Stimulated activated CD4-positive, alpha-beta T cell treated with anti-CD3 and anti-CD28 coated beads, Interleukin-15, amount 100 ng/mL, for 1 hour (primary cell): ENCODE data around the gene RBM19.

Source experiments
- DNase-seq, 2 donors: peaks; one replicate each; pipeline ENCODE4 v3.0.0-alpha.2; 2020; ENCODE audit warnings: low read depth in 1 of 2, low spot score in 1 of 2

Gene RBM19

DNA sequence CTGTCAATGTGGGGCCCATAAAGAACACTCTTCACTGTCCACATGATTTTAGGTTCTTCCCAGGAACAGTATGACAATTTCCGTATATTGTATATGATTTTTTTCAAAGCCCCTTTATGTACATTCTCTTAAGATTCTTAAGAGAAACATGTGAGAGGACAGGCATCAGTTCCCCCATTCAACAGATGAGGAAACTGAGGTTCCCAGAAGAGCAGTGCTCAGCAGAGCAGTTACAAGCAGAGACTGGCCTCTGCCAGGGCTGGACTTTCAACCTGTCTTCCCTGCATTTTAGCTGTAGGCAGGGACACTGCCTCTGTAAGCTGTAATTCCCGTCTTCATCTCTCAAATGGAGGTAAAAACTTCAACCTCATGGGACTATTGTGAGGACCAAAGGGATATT lies 77.7 kb downstream of the RBM19 start:
- no peak for DNase-seq

DNA sequence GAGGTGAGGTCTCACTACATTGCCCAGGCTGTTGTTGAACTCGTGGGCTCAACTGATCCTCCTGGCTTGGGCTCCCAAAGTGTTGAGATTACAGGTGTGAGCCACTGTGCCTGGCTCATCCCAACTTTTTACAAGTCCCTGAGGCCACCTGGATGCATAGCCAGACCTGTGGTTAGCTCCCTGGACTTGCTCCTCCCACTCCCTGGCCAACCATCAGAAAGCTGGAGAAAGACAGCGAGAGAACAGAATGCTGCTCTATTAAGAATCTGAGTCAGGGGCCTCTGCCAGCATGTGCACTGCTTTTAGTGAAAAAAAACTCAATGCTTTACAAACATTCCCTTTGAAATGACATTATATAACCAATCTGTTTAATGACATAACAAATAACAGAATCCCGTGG lies 78.2 kb downstream of the RBM19 start:
- no peak for DNase-seq

DNA sequence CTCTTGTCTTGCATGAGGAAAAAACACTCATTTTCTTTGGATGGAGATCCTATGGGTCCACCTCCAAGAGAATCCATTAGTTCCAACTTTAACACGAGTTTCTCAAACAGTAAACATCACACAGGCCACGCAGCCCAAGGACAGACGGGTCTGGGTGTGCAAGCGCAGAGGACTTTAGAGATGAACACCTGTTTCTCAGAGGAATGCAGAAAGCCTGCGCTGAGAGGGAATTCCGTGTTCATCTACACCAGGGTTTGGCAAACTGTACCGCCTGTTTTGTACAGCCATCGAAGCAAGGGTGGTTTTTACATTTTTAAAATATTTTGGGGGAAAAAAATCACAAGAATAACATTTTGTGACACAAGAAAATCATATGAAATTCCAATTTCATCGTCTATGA lies 79.4 kb downstream of the RBM19 start:
- DNase-seq, result no peak

DNA sequence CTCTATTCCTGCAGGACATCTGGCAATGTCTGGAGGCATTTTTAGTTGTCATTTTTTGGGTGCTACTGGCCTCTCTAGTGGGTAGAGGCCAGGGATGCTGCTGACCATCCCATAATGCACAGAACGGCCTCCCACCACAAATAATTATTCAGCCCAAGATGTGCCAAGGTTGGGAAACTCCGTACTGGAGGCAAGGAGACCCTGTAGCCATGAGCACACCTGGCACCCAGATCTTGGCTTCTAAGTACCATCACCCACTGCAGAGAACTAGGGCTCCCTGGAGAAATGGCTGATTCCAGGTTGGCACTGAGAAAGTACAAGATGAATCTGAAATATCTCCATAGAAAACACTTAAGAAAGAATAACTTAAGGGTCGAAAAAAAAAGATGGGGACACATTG lies 81.7 kb downstream of the RBM19 start:
- DNase-seq, result no peak

DNA sequence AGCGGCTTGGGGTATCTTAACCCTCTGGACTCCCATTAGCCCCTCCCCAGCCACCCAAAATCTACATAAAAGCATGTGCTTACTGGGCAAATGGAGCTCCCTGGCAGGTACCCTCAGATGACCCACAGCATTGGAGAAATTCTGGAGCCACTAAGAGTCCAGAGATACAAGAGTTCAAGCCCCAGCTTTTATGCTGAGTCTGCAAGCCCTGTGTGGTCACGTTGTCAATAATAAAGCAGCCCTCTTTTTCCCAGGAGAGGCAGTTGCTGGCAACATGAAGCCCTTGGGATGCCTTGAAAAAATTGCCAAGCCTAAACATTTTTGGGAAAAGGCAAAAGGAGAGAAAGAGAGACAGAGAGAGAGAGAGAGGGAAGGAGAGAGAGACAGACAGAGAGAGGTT lies 83.4 kb downstream of the RBM19 start:
- DNase-seq, result no peak

- no peak for DNase-seq
Observed at GRCh38 chr12:113880988-113881962, 84.8 kb downstream of the RBM19 start.

GRCh38 chr12:113880326-113880725 lies 85.8 kb downstream of the RBM19 start:
- DNase-seq, result no peak

GRCh38 chr12:113879658-113880057 lies 86.5 kb downstream of the RBM19 start:
- no peak for DNase-seq

GRCh38 chr12:113877607-113878006 lies 88.5 kb downstream of the RBM19 start:
- no peak for DNase-seq

DNA sequence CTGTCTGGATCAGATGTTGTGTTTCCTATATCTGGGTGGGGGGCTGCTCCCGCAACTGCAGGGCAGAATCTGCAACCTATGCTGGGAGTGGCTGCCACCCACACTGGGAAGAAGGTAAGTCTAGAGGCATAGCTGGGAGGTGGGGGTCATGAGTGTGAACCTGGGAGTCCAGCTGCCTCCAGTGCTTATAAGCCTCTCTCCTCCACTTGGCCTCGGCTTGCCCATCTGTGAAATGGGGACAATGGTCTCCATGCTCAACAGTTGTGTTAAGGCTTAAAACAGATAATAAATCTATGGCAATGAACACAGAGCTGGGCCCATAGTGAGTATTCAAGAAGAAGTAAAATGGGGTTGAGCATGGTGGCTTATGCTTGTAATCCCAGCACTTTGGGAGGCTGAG lies 90.0 kb downstream of the RBM19 start:
- DNase-seq, result no peak

DNA sequence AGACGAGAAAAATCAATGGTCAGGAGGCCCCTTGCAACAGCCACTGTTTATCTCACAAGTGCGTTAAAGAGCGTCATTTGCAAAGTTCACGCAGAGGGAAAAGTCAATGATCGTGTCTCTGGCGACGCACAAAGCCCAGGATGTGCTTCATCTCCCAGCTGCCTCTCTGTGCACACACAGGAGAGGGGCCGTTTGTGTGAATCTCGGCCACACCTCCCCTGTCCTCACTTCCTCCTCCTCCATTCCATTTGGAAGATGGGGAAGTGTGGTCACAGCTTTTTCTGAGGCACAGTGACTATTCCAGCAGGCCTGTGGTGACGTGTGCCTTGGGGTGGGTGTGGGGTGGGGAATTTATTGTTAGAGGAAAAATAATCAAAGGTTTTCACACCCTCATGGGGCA lies 90.4 kb downstream of the RBM19 start:
- DNase-seq, result no peak

DNA sequence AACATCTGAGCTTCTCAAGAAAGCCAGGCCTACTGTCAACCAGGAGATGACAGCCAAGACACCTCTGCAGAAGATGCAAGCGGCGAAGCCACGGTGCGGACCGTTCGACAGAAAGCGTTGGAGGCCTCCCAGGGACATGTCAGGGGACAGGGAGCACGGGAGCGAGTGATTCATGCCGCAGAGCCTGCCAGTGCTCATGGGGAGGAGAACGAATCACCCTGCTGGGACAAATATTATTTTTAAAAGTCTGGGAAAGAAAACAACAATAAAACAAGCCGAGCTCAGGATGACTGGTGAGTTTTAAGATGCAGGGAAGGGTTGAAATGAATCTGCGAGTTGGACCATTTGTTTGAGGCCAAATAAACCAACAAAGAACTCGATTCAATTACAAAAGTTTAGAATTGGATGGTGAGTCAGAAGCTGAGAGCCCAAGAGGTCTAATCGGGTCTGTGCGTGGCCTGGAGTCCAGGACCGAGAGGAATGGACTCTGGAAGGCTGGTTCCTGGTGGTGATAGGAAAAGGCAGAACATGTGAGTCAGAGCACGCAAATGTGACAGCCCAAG lies 91.0 kb downstream of the RBM19 start:
- DNase-seq, result no peak

GRCh38 chr12:113874326-113874725 lies 91.8 kb downstream of the RBM19 start:
- DNase-seq, result no peak

GRCh38 chr12:113873740-113874139 lies 92.4 kb downstream of the RBM19 start:
- no peak for DNase-seq

- no peak for DNase-seq
Observed at GRCh38 chr12:113870890-113871289, 95.2 kb downstream of the RBM19 start.

GRCh38 chr12:113870035-113870434 lies 96.1 kb downstream of the RBM19 start:
- DNase-seq, result no peak

DNA sequence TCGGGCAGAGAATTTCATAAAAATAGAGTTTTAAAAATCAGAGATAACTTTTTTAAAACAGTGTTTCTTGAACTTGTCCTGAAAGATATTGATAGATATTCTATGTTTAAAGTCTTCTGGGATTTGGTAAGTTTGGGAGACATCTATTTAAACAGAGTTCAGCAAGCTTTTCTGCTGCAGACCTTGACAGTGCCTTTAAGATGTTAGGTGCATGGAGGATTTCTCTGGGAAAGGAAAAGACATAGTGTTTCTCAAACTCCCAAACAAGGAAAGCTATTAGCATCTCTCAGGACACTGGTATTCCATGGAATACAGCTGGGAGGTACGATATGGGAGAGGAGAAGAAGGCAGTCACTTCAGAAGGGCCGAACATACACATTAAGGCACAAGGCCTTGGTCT lies 97.8 kb downstream of the RBM19 start:
- no peak for DNase-seq

DNA sequence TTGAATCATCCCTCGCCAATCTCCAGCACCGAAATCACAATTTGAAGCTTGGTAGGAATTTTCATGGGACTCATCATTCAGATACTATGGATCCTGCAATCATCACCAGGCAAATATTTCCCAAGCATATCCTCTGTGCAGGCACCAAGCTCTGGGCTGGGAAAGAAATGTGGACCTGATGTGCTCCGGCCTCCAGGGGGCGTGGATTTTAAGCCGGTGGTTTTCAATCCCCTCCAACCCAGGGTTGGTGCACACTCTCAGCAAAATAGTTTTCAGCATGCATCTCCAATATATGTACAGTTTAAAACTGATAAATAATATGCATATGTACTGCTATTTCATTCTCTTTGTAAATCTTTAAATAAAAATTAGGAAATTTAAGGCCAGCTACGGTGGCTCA lies 98.9 kb downstream of the RBM19 start:
- no peak for DNase-seq

GRCh38 chr12:113866496-113866895 lies 99.6 kb downstream of the RBM19 start:
- no peak for DNase-seq

- DNase-seq, result no peak
Observed at GRCh38 chr12:113863455-113863845, 102.7 kb downstream of the RBM19 start.

DNA sequence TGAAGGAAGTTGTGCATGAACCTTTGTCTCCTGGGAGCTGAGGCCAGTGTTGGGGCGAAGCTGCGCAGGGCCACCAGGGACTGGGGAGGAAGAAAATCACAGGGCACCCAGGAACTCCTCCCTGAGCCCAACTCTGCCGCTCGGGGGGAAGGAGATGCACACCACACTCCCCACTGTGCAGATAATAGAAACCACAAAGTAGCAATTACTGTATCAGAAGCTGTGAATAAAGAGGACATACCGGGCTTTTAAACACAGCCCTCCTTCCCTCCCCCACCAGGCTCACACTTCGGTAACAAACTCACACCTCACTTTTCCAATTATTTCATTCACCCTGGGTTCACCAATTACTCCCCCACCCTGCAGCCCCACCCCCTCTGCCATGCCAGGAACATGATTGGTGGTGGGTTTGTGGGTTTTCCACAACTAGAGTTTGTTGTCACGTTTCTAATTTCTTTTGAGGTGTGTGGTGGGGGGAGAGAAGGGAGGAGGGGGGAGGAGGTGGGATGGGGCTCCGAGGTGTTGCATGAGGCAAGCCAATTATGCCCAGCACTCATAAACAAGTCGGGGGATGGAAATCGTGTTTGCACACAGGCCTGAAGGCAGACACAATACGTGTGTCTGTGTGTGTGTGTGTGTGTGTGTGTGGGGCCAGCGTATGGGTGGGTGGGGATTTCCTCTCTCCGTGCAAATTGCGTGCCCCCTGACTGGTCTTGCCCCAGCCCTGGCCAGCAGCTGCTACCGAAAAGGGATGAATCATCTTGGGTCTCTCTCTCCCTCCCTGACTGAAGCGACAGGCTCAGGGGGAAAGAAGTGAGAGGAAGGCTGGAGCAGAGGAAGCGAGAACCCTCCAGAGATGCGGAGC lies 103.3 kb downstream of the RBM19 start:
- DNase-seq, result no peak
